Mesothelial cell of epicardium (in vitro differentiated cells): ENCODE data around the gene MTIF2. TPM values are rescaled to one million over a fixed set of nuclear protein-coding genes. Genes with fewer than 3 reads are reported as not detected.

Experiments
- DNase-seq, 2 experiments: peaks; one replicate each; pipeline ENCODE4 v3.0.0; 2021; ENCODE audit warnings: low spot score in 2 of 2; ENCODE audit not compliant: unreplicated experiment in 2 of 2
- H3K27ac Mint-ChIP-seq: 2 replicates; pipeline ENCODE4 v1.8.0; 2021; ENCODE audit warnings: mixed read lengths
- H3K27me3 Mint-ChIP-seq: 2 replicates; pipeline ENCODE4 v1.8.0; 2021; ENCODE audit warnings: low read depth, mixed read lengths
- H3K36me3 Mint-ChIP-seq: 2 replicates; pipeline ENCODE4 v1.8.0; 2021; ENCODE audit warnings: mixed read lengths
- H3K4me1 Mint-ChIP-seq: 2 replicates; pipeline ENCODE4 v1.8.0; 2021; ENCODE audit warnings: mixed read lengths
- H3K4me3 Mint-ChIP-seq: 2 replicates; pipeline ENCODE4 v1.8.0; 2021; ENCODE audit warnings: mild to moderate bottlenecking, moderate library complexity, mixed read lengths
- H3K9me3 Mint-ChIP-seq: 2 replicates; pipeline ENCODE4 v1.8.0; 2021; ENCODE audit warnings: mixed read lengths
- total RNA-seq: library from RNA; stranded (reverse); gene quantifications from 3 replicates; pipeline ENCODE4 v1.2.1, GENCODE V29; 2021
- TF ChIP-seq, protein P1 (sequence below): fragments of 200-600 bp; sonication (generic); IDR thresholded peaks from one replicate; pipeline ENCODE4 v1.5.0; 2021; ENCODE audit warnings: antibody characterized with exemption; ENCODE audit not compliant: unreplicated experiment

Gene MTIF2
- total RNA-seq, 1 donor from 2014 or later = 24.5 TPM

DNA sequence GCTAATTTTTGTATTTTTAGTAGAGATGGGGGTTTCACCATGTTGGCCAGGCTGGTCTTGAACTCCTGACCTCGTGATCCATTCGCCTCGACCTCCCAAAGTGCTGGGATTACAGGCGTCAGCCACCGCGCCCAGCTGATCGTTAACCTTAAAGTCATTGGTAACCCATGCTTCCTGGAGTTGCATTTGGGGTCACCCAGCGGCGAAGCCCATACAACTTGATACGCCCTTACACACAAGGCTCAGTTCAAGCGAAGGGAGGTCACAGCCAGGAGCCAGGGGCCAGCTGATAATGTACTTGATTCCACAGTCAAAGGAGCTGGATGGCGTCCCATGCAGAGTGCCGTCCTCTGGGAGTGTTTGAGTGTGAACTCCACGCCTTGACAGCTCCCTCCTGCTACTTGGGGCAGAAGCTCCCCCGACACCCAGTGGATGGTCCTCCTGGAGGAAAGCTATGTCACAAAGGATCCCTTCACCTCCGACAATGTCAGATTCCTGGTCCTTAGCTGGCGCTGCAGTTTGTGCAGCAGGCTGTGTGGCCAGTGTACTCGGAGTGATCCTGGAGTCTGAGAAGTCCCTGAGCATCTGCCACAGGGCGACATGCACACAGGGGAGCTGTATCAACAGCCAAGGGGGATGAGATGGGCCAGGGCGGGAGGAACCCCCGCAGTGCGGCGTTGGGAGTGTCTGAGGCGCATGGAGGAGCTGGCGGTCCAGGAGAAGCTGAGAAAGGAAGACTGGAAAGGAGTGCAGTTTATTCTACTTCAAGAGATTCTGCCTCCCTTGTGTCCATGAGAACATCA is 44.9 kb downstream of the MTIF2 start:
- TF ChIP-seq, protein P1, sequence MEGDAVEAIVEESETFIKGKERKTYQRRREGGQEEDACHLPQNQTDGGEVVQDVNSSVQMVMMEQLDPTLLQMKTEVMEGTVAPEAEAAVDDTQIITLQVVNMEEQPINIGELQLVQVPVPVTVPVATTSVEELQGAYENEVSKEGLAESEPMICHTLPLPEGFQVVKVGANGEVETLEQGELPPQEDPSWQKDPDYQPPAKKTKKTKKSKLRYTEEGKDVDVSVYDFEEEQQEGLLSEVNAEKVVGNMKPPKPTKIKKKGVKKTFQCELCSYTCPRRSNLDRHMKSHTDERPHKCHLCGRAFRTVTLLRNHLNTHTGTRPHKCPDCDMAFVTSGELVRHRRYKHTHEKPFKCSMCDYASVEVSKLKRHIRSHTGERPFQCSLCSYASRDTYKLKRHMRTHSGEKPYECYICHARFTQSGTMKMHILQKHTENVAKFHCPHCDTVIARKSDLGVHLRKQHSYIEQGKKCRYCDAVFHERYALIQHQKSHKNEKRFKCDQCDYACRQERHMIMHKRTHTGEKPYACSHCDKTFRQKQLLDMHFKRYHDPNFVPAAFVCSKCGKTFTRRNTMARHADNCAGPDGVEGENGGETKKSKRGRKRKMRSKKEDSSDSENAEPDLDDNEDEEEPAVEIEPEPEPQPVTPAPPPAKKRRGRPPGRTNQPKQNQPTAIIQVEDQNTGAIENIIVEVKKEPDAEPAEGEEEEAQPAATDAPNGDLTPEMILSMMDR = no peak
- Mint-ChIP-seq H3K4me1 (peaks cover 15% of the 10 kb centered on the region), H3K36me3 (peaks cover 6% of the 10 kb centered on the region), H3K27me3 (no peaks in the 10 kb centered on the region), H3K27ac (peak overlapping the region; percentile 83), H3K4me3 (peak overlapping the region; percentile 74), H3K9me3 (no peaks in the 10 kb centered on the region)
- DNase-seq = no peak

DNA sequence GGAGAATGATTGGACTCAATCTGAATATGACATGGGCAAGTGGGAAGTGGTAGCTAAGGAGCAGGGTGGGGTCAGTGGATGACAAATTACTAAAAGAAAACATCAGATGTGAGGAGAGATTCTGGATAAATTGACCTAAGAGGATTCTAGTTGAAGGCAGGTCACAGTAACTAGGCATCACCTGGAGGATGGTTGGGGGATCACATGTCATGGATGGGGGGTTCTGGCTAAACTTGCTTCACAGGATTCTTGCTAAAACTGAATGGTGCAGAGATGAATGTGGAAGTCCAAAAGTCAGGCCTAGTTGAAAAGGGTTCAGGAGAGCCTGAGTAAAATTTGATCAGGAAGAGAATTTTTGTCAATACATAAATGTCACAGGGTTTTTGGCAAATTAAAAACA is 55.2 kb downstream of the MTIF2 start:
- H3K36me3 Mint-ChIP-seq = peaks cover 21% of the 10 kb centered on the region
- H3K4me3 Mint-ChIP-seq = no peak overlapping the region
- TF ChIP-seq, protein P1 = no peak
- no peak for DNase-seq
- no peaks in the 10 kb centered on the region for H3K27me3 Mint-ChIP-seq
- H3K27ac Mint-ChIP-seq = no peak overlapping the region
- no peaks in the 10 kb centered on the region for H3K4me1 Mint-ChIP-seq
- no peaks in the 10 kb centered on the region for H3K9me3 Mint-ChIP-seq

DNA sequence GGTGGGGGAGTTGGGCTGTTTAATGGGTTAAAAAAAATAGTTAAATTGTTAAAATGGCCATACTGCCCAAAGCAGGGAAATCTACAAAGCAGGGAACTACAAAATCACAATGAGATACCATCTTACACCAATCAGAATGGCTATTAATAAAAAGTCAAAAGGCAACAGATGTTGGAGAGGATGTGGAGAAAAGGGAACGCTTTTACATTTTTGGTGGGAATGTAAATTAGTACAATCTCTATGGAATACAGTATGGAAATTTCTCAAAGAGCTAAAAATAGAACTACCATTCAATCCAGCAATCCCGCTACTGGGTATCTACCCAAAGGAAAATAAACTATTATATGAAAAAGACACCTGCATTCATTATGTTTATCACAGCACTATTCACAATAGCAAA is 64.1 kb downstream of the MTIF2 start:
- peaks cover 60% of the 10 kb centered on the region for H3K36me3 Mint-ChIP-seq
- no peak for DNase-seq

DNA sequence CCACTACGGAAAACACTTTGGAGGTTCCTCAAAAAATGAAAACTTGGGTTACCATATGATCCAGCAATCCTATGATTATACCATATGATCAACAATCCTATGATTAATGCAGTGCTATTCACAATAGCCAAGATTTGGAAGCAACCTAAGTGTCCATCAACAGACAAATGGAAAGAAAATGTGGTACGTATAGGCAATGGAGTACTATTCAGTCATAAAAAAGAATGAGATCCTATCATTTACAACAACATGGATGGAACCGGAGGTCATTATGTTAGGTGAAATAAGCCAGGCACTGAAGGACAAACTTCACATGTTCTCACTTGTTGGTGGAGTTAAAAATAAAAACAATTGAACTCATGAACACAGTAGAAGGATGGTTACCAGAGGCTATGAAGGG is 64.5 kb downstream of the MTIF2 start:
- no peak overlapping the region for H3K4me3 Mint-ChIP-seq
- H3K36me3 Mint-ChIP-seq = peaks cover 61% of the 10 kb centered on the region
- H3K9me3 Mint-ChIP-seq = peaks cover 49% of the 10 kb centered on the region
- H3K27me3 Mint-ChIP-seq = no peaks in the 10 kb centered on the region
- H3K4me1 Mint-ChIP-seq = no peaks in the 10 kb centered on the region
- H3K27ac Mint-ChIP-seq = no peak overlapping the region
- TF ChIP-seq, protein P1 = no peak
- DNase-seq = no peak

More for the DNA sequence above, 64.1 kb downstream of the MTIF2 start:
- Mint-ChIP-seq H3K4me3 (no peak overlapping the region), H3K27ac (no peak overlapping the region), H3K4me1 (no peaks in the 10 kb centered on the region), H3K27me3 (no peaks in the 10 kb centered on the region), H3K9me3 (peaks cover 47% of the 10 kb centered on the region)
- TF ChIP-seq, protein P1 = no peak

DNA sequence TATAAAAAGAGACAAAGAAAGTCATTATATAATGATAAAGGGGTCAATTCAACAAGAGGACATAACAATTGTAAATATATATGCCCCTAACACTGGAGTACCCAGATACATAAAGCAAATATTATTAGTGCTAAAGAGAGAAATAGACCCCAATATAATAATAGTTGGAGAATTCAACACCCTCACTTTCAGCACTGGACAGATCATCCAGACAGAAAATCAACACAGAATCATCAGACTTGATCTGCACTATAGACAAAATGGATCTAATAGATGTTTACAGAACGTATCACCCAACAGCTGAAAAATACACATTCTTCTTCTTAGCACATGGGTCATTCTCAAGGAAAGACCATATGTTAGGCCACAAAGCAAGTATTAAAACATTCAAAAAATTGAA is 68.6 kb downstream of the MTIF2 start:
- H3K36me3 Mint-ChIP-seq = peaks cover 79% of the 10 kb centered on the region
- TF ChIP-seq, protein P1 = no peak
- H3K27ac Mint-ChIP-seq = no peak overlapping the region
- DNase-seq = no peak
- H3K27me3 Mint-ChIP-seq = no peaks in the 10 kb centered on the region
- no peaks in the 10 kb centered on the region for H3K4me1 Mint-ChIP-seq
- peaks cover 51% of the 10 kb centered on the region for H3K9me3 Mint-ChIP-seq
- no peak overlapping the region for H3K4me3 Mint-ChIP-seq
